ENCODE measurements around the gene YES1. TPM values are rescaled to one million over a fixed set of nuclear protein-coding genes. Genes with fewer than 3 reads are reported as not detected.
"Not testable (repeated sequence)": the region's sequence is repeated elsewhere in the genome, so short reads cannot be mapped to it uniquely, and the experiment has no call there.

YES1 gene
- total and polyA plus RNA-seq, 5 experiments from 2014 or later: 0.68 to 17.9 (median 3.3) TPM

GRCh38 chr18:808086-808485 lies 4.0 kb downstream of the YES1 start:
- peak overlapping the region; percentile 5 to 50 (median 34) for H3K4me3 Mint-ChIP-seq

GRCh38 chr18:805755-806110 lies 6.3 kb downstream of the YES1 start:
- DNase-seq (no peak), ATAC-seq (no peak)
- H3K27ac Mint-ChIP-seq: peak overlapping the region; percentile 14 to 91 (median 69)
- no peaks in the 10 kb centered on the region for H3K36me3 Mint-ChIP-seq
- peaks cover 26 to 80% (median 76%) of the 10 kb centered on the region in 4 donors for H3K4me1 Mint-ChIP-seq
- POLR2A ChIA-PET: no interaction called here
- peak overlapping the region; percentile 65 to 87 (median 78) for H3K4me3 Mint-ChIP-seq
- peaks cover 0 to 4% (median 0%) of the 10 kb centered on the region in 5 donors for H3K27me3 Mint-ChIP-seq
- no peaks in the 10 kb centered on the region for H3K9me3 Mint-ChIP-seq

More at GRCh38 chr18:808086-808485, 4.0 kb downstream of the YES1 start:
- H3K9me3 Mint-ChIP-seq: no peaks in the 10 kb centered on the region
- DNase-seq: no peak
- peaks cover 0 to 4% (median 0%) of the 10 kb centered on the region in 3 donors for H3K36me3 Mint-ChIP-seq
- POLR2A ChIA-PET: interaction anchor here (0.9 to 1.4 kb wide), 2 partner anchors 22 to 25 kb away, joined by 4 read pairs; no protein-coding TSS in a partner anchor
- H3K27me3 Mint-ChIP-seq: peaks cover 0 to 2% (median 0%) of the 10 kb centered on the region in 5 donors
- H3K4me1 Mint-ChIP-seq: peaks cover 32 to 77% (median 73%) of the 10 kb centered on the region in 4 donors
- no peak for ATAC-seq
- H3K27ac Mint-ChIP-seq: peak overlapping the region; percentile 13 to 93 (median 78)

GRCh38 chr18:805008-805754 lies 6.9 kb downstream of the YES1 start:
- H3K36me3 Mint-ChIP-seq: peaks cover 0 to 4% (median 0%) of the 10 kb centered on the region in 3 donors
- peak overlapping the region; percentile 65 to 87 (median 78) for H3K4me3 Mint-ChIP-seq
- POLR2A ChIA-PET: interaction anchor here (0.7 kb wide), 1 partner anchor 10 kb away, joined by 8 read pairs; no protein-coding TSS in a partner anchor
- H3K4me1 Mint-ChIP-seq: peaks cover 29 to 80% (median 76%) of the 10 kb centered on the region in 4 donors
- H3K27me3 Mint-ChIP-seq: peaks cover 0 to 4% (median 0%) of the 10 kb centered on the region in 5 donors
- peak; percentile 39 to 45 for ATAC-seq
- no peaks in the 10 kb centered on the region for H3K9me3 Mint-ChIP-seq
- DNase-seq: no peak
- H3K27ac Mint-ChIP-seq: peak overlapping the region; percentile 14 to 91 (median 70)

- POLR2A ChIA-PET: no interaction called here
- Mint-ChIP-seq H3K36me3 (peaks cover 0 to 4% (median 0%) of the 10 kb centered on the region in 3 donors), H3K27me3 (peaks cover 0 to 2% (median 0%) of the 10 kb centered on the region in 5 donors), H3K9me3 (no peaks in the 10 kb centered on the region), H3K4me1 (peaks cover 21 to 73% (median 69%) of the 10 kb centered on the region in 4 donors), H3K27ac (peak overlapping the region in 1 of 10 donors; percentile 63), H3K4me3 (no peak overlapping the region)
- DNase-seq: no peak
- no peak for ATAC-seq
Observed at GRCh38 chr18:801137-801536, 10.9 kb downstream of the YES1 start.

- Mint-ChIP-seq H3K4me1 (peaks cover 21 to 71% (median 66%) of the 10 kb centered on the region in 4 donors), H3K9me3 (peaks cover 0 to 2% (median 0%) of the 10 kb centered on the region in 9 donors), H3K4me3 (peak overlapping the region in 3 of 10 donors; percentile 6 to 30 (median 9)), H3K27ac (no peak overlapping the region), H3K27me3 (peaks cover 0 to 2% (median 0%) of the 10 kb centered on the region in 5 donors), H3K36me3 (peaks cover 0 to 4% (median 2%) of the 10 kb centered on the region in 3 donors)
- POLR2A ChIA-PET: no interaction called here
- DNase-seq (peak in 1 of 10 donors; percentile 25), ATAC-seq (peak in 1 of 2 donors; percentile 65)
Observed at GRCh38 chr18:799943-800342, 12.1 kb downstream of the YES1 start.

GRCh38 chr18:795383-795782 lies 16.7 kb downstream of the YES1 start:
- H3K27me3 Mint-ChIP-seq, DNase-seq, H3K4me3 Mint-ChIP-seq, H3K9me3 Mint-ChIP-seq, POLR2A ChIA-PET, ATAC-seq: not testable (repeated sequence)
- peak overlapping the region in 1 of 10 donors; percentile 32 for H3K27ac Mint-ChIP-seq
- peaks cover 0 to 11% (median 1%) of the 10 kb centered on the region in 3 donors for H3K36me3 Mint-ChIP-seq
- H3K4me1 Mint-ChIP-seq: peaks cover 23 to 62% (median 52%) of the 10 kb centered on the region in 4 donors

GRCh38 chr18:789397-789796 lies 22.6 kb downstream of the YES1 start:
- peak overlapping the region in 2 of 10 donors; percentile 26 to 27 for H3K27ac Mint-ChIP-seq
- no peaks in the 10 kb centered on the region for H3K27me3 Mint-ChIP-seq
- no peaks in the 10 kb centered on the region for H3K9me3 Mint-ChIP-seq
- peak overlapping the region in 1 of 10 donors; percentile 29 for H3K4me3 Mint-ChIP-seq
- ATAC-seq: no peak
- POLR2A ChIA-PET: no interaction called here
- H3K4me1 Mint-ChIP-seq: peaks cover 21 to 51% (median 40%) of the 10 kb centered on the region in 4 donors
- peaks cover 0 to 4% (median 3%) of the 10 kb centered on the region in 3 donors for H3K36me3 Mint-ChIP-seq
- DNase-seq: no peak

GRCh38 chr18:785242-785641 lies 26.8 kb downstream of the YES1 start:
- Mint-ChIP-seq H3K27ac (no peak overlapping the region), H3K4me3 (no peak overlapping the region), H3K9me3 (no peaks in the 10 kb centered on the region), H3K4me1 (peaks cover 29 to 56% (median 52%) of the 10 kb centered on the region in 4 donors), H3K36me3 (peaks cover 0 to 6% (median 0%) of the 10 kb centered on the region in 3 donors), H3K27me3 (peaks cover 0 to 2% (median 0%) of the 10 kb centered on the region in 5 donors)
- no peak for ATAC-seq
- DNase-seq: no peak
- POLR2A ChIA-PET: no interaction called here

GRCh38 chr18:784470-785172 lies 27.4 kb downstream of the YES1 start:
- DNase-seq: no peak
- H3K4me1 Mint-ChIP-seq: peaks cover 32 to 60% (median 57%) of the 10 kb centered on the region in 4 donors
- H3K27me3 Mint-ChIP-seq: peaks cover 0 to 2% (median 0%) of the 10 kb centered on the region in 5 donors
- H3K27ac Mint-ChIP-seq: no peak overlapping the region
- H3K9me3 Mint-ChIP-seq: no peaks in the 10 kb centered on the region
- ATAC-seq: no peak
- POLR2A ChIA-PET: no interaction called here
- H3K36me3 Mint-ChIP-seq: peaks cover 0 to 6% (median 0%) of the 10 kb centered on the region in 3 donors
- no peak overlapping the region for H3K4me3 Mint-ChIP-seq

GRCh38 chr18:778194-778927 lies 33.7 kb downstream of the YES1 start:
- H3K27ac Mint-ChIP-seq: peak overlapping the region in 1 of 10 donors; percentile 48
- no peak overlapping the region for H3K4me3 Mint-ChIP-seq
- POLR2A ChIA-PET: no interaction called here
- DNase-seq (no peak), ATAC-seq (no peak)
- H3K9me3 Mint-ChIP-seq: no peaks in the 10 kb centered on the region
- peaks cover 0 to 16% (median 6%) of the 10 kb centered on the region in 3 donors for H3K36me3 Mint-ChIP-seq
- H3K4me1 Mint-ChIP-seq: peaks cover 30 to 61% (median 45%) of the 10 kb centered on the region in 4 donors
- H3K27me3 Mint-ChIP-seq: peaks cover 0 to 2% (median 0%) of the 10 kb centered on the region in 5 donors

GRCh38 chr18:777021-777420 lies 35.0 kb downstream of the YES1 start:
- Mint-ChIP-seq H3K27me3 (peaks cover 0 to 2% (median 0%) of the 10 kb centered on the region in 5 donors), H3K4me1 (peaks cover 28 to 66% (median 48%) of the 10 kb centered on the region in 4 donors), H3K27ac (peak overlapping the region in 5 of 10 donors; percentile 8 to 72 (median 24)), H3K9me3 (no peaks in the 10 kb centered on the region), H3K36me3 (peaks cover 0 to 13% (median 6%) of the 10 kb centered on the region in 3 donors), H3K4me3 (peak overlapping the region in 1 of 10 donors; percentile 5)
- no peak for DNase-seq
- ATAC-seq: no peak
- POLR2A ChIA-PET: no interaction called here

- H3K9me3 Mint-ChIP-seq, H3K4me3 Mint-ChIP-seq, POLR2A ChIA-PET, H3K27me3 Mint-ChIP-seq, ATAC-seq, DNase-seq: not testable (repeated sequence)
- Mint-ChIP-seq H3K27ac (peak overlapping the region in 1 of 10 donors; percentile 54), H3K36me3 (peaks cover 0 to 12% (median 6%) of the 10 kb centered on the region in 3 donors), H3K4me1 (peaks cover 23 to 65% (median 41%) of the 10 kb centered on the region in 4 donors)
Observed at GRCh38 chr18:776044-776443, 36.0 kb downstream of the YES1 start.

All from naive thymus-derived CD8-positive, alpha-beta T cell (primary cell).